ENCODE results near the gene GGTA1.

- TF ChIP-seq CTCF (IDR thresholded peaks at IDR 0.05; ENCODE audit: low read depth, low read length, missing input control) (no peak), TAF1 (conservative IDR thresholded peaks at IDR 0.05) (no peak), MAX (IDR thresholded peaks at IDR 0.05) (no peak)
Observed at GRCh38 chr9:121445986-121446385, 53.7 kb downstream of the GGTA1 start.
